Endothelial cell of umbilical vein (primary cell): ENCODE measurements around the gene PGAP1.

ENCODE experiments used
- EZH2 ChIP-seq: IDR thresholded peaks from 2 replicates; pipeline ENCODE4 v1.6.1; 2012; ENCODE audit warnings: borderline replicate concordance, low read depth, mild to moderate bottlenecking, moderate library complexity, low read length, inconsistent platforms; ENCODE audit not compliant: severe bottlenecking
- JUN ChIP-seq: IDR thresholded peaks from 2 replicates; pipeline ENCODE4 v1.6.1; 2011; ENCODE audit warnings: borderline replicate concordance, low read depth; ENCODE audit not compliant: insufficient read length, insufficient read depth
- POLR2A ChIP-seq: IDR thresholded peaks from 2 replicates; pipeline ENCODE4 v1.6.1; 2012; ENCODE audit warnings: low read depth, mild to moderate bottlenecking, control low read depth, low read length
- TF ChIP-seq, protein P1 (sequence below), 2 donors: IDR thresholded peaks; 1 replicate in 1 of 2; 2 replicates in 1 of 2; pipeline ENCODE4 v1.5.1; 2011; ENCODE audit warnings: low read length in 2 of 2, mild to moderate bottlenecking in 2 of 2, moderate library complexity in 2 of 2, control low read depth in 1 of 2, inconsistent platforms in 1 of 2, low read depth in 1 of 2; ENCODE audit not compliant: insufficient read depth in 1 of 2; ENCODE audit errors: extremely low read depth in 1 of 2
- TF ChIP-seq, protein P2 (sequence below): IDR thresholded peaks from 2 replicates; pipeline ENCODE4 v1.6.1; 2011; ENCODE audit not compliant: insufficient read depth, insufficient read length

DNA sequence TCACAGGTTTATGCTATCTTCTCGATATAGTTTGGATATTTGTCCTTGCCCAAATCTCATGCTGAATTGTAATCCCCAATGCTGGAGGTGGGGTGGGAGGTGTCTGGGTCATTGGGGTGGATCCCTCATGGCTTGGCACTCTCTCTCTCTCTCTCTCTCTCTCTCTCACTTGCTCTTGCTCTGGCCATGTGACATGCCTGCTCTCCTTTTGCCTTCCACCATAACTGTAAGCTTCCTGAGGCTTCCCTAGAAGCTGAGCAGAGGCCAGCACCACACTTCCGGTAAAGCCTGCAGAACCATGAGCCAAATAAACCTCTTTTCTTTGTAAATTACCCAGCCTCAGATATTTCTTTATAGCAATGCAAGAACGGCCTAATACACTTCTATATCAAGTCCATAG, 41.3 kb upstream of the PGAP1 start:
- TF ChIP-seq, protein P1, sequence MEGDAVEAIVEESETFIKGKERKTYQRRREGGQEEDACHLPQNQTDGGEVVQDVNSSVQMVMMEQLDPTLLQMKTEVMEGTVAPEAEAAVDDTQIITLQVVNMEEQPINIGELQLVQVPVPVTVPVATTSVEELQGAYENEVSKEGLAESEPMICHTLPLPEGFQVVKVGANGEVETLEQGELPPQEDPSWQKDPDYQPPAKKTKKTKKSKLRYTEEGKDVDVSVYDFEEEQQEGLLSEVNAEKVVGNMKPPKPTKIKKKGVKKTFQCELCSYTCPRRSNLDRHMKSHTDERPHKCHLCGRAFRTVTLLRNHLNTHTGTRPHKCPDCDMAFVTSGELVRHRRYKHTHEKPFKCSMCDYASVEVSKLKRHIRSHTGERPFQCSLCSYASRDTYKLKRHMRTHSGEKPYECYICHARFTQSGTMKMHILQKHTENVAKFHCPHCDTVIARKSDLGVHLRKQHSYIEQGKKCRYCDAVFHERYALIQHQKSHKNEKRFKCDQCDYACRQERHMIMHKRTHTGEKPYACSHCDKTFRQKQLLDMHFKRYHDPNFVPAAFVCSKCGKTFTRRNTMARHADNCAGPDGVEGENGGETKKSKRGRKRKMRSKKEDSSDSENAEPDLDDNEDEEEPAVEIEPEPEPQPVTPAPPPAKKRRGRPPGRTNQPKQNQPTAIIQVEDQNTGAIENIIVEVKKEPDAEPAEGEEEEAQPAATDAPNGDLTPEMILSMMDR (IDR thresholded peaks at IDR 0.05; ENCODE audit: extremely low read depth in 1 of 2, insufficient read depth in 1 of 2, low read depth in 1 of 2, low read length in 2 of 2), result no peak
- TF ChIP-seq POLR2A (no peak), JUN (no peak), EZH2 (no peak)
- TF ChIP-seq, protein P2, sequence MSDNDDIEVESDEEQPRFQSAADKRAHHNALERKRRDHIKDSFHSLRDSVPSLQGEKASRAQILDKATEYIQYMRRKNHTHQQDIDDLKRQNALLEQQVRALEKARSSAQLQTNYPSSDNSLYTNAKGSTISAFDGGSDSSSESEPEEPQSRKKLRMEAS, result no peak
